ENCODE measurements around the gene ZCCHC14. TPM values are rescaled to one million over a fixed set of nuclear protein-coding genes. Genes with fewer than 3 reads are reported as not detected.
"Not testable (repeated sequence)": the region's sequence is repeated elsewhere in the genome, so short reads cannot be mapped to it uniquely, and the experiment has no call there.

The ZCCHC14 gene
- total and polyA plus RNA-seq, 2 of the 13 experiments (the other 11 are each of a cell fraction or from before 2014, with no cell fraction given), result 12.4 to 12.5 TPM

- TF ChIP-seq TFE3 (CRISPR knock-in tag; IDR thresholded peaks at IDR 0.05) (peak; percentile 91; the same call in 1 of the 2 replicates), ARID4A (CRISPR knock-in tag; IDR thresholded peaks at IDR 0.05; ENCODE audit: borderline replicate concordance) (peak; percentile 72; the same call in 1 of the 2 replicates), AKAP8 (CRISPR knock-in tag; IDR thresholded peaks at IDR 0.05) (peak; percentile 83), ELF3 (CRISPR knock-in tag; IDR thresholded peaks at IDR 0.05) (peak; percentile 81), ISL2 (CRISPR knock-in tag; IDR thresholded peaks at IDR 0.05) (peak; percentile 78), ZNF644 (CRISPR knock-in tag; IDR thresholded peaks at IDR 0.05; ENCODE audit: low read depth) (peak; percentile 53; the same call in 1 of the 2 replicates), TEAD3 (CRISPR knock-in tag; optimal IDR thresholded peaks at IDR 0.05; ENCODE audit: borderline replicate concordance) (peak; percentile 89), HMGXB3 (CRISPR knock-in tag; IDR thresholded peaks at IDR 0.05; ENCODE audit: borderline replicate concordance) (peak; percentile 64; the same call in 1 of the 2 replicates), TEF (CRISPR knock-in tag; IDR thresholded peaks at IDR 0.05) (0 out of 2 replicates have a peak, but pooled peaks have one; percentile 43), YEATS4 (CRISPR knock-in tag; IDR thresholded peaks at IDR 0.05; ENCODE audit: borderline replicate concordance) (peak; percentile 63; the same call in 1 of the 2 replicates), HHEX (CRISPR knock-in tag; IDR thresholded peaks at IDR 0.05) (peak; percentile 57), CEBPG (CRISPR knock-in tag; IDR thresholded peaks at IDR 0.05) (0 out of 2 replicates have a peak, but pooled peaks have one; percentile 2), RBFOX2 (IDR thresholded peaks at IDR 0.05; ENCODE audit: low read depth, low read length) (peak; percentile 53), USF2 (CRISPR knock-in tag; IDR thresholded peaks at IDR 0.05; ENCODE audit: borderline replicate concordance) (0 out of 2 replicates have a peak, but pooled peaks have one; percentile 17), ZNF292 (CRISPR knock-in tag; IDR thresholded peaks at IDR 0.05; ENCODE audit: borderline replicate concordance, low read depth) (peak; percentile 52; the same call in 1 of the 2 replicates), CCDC6 (CRISPR knock-in tag; IDR thresholded peaks at IDR 0.05) (0 out of 2 replicates have a peak, but pooled peaks have one; percentile 24)
- not testable (repeated sequence) for TF ChIP-seq USF2 (IDR thresholded peaks at IDR 0.05; ENCODE audit: low read depth, low read length)
These were observed 113.5 kb downstream of the ZCCHC14 start (continued) for GRCh38 chr16:87379312-87379752.

All from HepG2 (cell line).